Iris pigment epithelial cell (primary cell): ENCODE measurements around the gene CSH1.
"Not testable (repeated sequence)": the region's sequence is repeated elsewhere in the genome, so short reads cannot be mapped to it uniquely, and the experiment has no call there.

Source experiments
- DNase-seq: peaks from one replicate; pipeline ENCODE4 v3.0.0-alpha.2; 2011; ENCODE audit warnings: low read depth

CSH1 gene

DNA sequence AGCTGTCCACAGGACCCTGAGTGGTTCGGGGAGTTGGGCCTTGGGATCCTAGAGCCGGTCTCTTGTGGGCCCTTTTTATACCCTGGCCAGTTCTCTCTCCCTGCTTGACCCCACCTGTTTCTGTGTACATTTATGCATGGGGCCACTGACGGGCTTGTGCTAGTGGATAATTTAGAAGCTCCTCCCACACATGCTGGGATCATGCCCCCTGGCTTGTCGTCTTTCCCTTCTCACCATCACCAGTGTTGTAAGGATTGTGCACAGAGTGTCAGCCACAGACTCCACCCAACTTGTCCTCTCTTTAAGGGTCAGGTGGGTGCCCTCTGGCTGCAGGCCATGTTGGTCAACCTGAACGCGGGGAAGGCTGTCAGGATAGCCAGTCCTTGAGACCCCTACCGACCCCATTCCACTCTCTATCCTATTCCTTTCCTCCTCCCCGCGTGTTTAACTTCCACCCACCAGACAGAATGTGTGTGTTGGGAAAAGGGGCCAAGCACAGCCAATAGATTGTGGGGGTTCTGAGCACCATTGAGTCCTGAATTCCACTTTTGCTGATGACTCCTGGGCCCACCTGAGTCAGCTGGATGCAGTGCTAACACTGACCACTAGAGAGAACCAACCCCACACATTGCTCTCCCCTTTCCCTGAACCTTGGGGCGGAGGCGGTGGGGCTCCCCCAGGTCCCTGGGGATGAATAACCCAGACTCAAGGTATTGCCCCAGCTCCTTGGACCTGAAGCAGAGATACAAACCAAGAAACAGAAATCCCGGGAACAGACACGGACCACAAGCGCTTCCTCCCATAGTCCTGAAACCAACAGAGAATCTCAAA is at the start of gene CSH1:
CSH1 (minus strand) TSS at position 51 of the 831 bp plus-strand sequence. CDS start 63 bp downstream, outside the sequence.
- DNase-seq: not testable (repeated sequence)

DNA sequence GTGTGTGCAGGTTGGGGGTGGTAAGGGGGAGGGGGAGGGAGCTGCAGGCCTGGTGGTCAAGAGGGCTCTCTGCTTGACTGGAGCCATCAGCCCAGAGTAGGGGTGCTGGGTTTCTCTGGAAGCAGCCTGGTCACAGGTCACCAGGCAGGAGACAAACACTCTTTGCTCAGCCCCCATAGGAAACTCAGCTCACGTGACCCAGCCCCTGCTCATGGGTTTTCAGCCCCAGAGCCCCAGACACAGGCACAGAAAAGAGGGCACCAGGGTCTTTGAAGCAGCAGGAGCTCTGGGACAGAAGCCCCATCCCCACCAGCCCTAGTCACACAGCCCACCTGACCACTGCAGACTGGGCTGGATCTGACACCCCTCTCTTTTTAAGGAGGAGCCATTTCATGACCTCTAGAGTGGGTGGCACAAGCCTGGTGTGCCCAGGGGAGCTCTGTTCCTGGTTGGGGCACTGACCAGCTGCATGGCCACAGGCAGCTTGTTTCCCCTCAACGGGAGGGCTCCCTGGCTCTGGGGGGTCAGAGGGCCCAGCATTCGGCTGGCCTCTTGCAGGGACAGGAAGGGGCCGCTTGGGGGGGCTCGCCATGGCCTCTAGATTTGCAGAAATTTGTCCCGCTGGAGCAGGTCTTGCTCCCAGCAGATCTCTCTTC is 49.5 kb upstream of the CSH1 start:
- no peak for DNase-seq

DNA sequence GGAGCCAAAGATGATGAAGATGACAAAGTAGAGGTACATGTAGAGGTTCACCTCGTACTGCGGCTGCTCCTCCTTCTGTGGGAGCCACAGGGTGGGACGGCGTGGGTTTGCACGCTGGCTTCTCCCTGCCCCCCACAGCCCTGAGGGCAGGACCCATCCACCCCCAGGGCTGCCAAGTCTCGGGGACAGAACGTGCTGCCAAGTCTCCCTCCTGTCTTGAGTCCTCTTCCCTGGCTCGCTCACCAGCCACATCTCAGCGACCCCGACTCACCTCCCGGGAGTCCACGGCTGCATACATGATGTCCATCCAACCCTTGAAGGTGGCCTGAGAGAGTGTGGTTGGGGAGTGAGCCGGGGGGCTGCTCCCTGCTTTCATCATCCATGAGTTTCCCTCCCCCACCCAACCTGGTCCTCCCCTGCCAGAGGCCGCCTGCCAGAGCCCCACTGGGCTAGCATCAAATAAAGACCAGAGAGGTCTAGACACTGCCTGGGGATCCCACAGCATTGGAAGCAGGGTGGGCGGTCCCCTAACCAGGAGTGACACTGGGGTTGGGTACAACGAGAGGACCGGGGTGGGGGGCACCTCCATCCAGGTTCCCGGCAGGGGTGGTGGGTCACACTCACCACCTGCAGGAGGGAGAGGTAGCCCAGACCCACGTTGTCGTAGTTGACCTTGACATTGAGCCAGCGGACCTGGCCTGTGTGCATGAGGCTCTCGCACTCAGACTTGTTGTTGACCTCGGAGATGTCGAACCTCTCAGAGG is 48.5 kb upstream of the CSH1 start:
- DNase-seq: no peak

DNA sequence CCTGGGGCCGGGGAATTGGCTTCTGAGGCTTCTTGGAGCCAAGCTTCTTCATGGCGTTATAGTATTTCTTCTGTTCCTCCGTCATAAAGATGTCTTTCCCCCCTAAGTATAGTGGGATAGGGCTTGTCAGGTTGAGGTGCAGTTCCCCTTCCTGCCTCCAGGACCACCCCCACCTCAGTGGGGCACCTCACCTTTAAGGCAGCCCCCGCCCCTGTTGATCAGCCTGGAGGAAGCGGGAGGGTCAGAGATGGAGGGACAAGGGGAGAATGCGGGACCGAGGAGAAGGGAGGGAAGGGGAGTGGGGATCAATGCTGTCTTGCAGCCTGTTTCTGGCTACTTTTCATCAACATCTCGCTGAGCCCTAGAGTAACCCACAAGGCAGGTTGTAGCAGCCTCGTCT is 47.4 kb upstream of the CSH1 start:
- no peak for DNase-seq

DNA sequence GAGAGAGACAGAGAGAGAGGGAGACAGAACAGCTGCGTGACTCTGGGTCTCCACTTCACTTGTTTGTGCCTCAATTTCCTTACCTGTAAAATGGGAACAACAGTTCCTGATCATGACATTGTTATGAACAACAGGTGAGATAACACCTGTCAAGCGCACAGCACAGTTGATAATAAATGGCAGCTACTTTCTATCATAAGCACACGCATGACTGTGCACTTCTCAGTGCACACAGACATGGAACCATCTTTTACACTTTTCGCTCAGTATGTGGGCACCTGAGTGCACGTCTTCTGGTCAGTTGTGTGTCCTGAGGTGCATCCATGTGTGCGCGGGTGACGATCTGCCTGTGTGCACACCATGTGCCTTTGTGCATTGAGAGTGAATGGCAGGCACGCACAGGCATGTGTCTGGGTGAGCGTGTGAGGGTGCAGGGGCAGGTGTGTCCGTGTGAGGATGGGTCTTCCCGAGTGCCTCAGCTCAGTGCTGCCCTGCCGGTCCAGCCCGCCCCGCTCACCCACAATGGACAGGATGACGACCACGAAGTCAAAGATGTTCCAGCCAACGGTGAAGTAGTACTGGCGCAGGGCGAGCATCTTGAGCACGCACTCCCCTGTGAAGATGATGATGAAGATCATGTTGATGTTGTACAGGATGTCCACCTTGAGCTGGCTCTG is 46.1 kb upstream of the CSH1 start:
- no peak for DNase-seq

DNA sequence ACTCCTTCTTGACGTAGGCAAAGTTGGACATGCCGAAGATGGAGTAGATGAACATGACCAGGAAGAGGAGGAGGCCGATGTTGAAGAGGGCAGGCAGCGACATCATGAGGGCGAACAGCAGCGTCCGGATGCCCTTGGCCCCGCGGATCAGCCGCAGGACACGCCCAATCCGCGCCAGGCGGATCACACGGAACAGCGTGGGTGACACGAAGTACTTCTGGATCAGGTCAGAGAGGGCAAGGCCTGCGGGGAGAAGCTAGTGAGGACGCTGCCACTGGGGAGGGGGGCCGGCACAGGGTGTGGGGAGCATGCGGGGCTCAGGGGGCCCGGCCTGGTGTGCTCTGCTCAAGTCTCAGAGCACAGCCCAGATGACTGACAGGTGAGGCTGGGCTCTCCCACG is 45.4 kb upstream of the CSH1 start:
- no peak for DNase-seq

DNA sequence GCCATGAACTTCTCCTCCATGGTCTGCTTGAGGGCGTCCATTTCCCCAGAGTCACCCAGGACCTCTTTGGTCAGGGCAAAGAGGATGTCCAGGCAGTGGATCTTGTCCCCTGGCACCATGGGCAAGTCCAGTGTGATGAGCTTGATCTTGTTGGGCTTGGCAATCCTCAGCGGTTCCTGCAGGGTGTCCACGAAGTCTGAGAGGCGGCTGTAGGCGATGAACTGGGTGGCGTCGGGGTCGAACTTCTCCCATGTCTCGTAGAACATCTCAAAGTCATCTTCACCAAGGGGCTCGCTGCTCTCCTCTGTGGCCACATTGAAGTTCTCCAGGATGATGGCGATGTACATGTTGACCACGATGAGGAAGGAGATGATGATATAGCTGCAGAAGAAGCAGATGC is 44.8 kb upstream of the CSH1 start:
- DNase-seq: no peak

DNA sequence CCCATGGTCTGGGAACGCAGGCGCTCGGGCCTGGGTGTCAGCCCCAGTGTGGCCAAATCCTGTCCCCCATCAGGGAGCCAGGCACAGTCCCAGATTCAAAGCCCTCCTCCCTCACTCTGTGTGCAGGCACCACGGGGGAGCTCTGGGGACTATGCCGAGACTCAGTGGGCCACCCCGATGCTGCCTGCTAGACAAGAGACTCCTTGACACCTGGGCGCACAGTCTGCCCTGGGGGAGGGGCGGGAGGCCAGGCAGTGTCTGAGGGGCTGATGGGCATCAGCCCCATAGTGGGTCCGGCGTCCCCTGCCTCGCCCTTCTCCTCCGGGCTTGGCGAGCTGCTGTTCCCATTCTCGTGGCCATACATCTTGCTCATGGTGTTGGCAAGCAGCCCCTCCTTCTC is 44.2 kb upstream of the CSH1 start:
- no peak for DNase-seq

DNA sequence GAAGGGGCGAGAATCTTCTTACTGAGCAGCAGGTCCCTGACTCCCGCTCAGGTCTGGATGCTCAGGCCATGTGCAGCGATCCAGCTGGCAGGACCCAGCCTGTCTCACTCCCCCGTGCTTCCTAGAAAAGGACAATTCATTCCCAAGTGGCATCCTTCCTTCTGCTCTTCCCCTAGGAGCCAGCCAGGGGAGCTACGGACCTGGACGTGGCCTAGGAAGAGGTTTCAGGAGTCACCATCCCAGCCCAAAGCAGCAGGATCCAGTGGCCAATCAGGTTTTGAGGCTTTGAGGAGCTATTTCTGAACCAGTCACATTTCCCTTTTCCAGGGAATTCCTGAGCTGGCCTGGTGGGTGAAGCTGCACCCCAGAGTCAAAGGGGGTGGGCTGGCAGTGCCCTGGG is 43.5 kb upstream of the CSH1 start:
- no peak for DNase-seq

DNA sequence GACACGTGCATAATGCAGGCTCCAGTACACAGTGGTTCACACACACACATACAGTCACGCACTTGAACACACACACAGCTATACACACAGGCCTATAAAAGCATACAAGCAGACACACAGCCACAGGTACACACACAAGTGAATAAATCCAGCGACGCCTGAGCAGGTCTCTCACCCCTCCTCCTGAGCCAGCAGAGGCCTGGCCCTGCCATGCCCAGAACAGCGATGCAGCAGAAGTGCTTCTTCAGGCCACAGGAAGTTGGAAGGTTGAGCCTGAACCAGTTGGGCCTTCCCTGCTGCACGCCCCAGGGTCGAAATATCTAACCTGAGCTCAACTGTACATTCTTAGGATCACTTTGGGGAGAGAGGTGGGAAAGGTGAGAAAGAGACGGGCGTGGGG is 43.0 kb upstream of the CSH1 start:
- DNase-seq: no peak

DNA sequence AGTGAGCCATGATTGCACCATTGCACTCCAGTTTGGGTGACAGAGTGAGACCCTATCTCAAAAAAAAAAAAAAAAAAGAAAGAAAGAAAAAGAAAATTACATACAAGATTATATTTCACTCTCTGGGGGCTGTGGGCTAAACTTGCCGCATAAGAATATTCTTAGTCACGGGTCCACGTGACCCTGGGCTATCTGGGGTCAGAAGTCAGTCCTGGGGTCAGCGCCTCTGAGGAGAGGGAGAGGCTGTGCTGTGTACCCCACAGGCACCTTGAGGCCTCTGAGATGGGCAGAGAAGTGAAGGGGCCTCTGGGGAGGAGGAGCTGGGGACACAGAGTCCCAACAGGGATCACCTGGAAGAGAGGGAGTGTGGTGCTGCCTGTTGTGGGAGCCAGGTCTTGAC is 41.5 kb upstream of the CSH1 start:
- DNase-seq: no peak

DNA sequence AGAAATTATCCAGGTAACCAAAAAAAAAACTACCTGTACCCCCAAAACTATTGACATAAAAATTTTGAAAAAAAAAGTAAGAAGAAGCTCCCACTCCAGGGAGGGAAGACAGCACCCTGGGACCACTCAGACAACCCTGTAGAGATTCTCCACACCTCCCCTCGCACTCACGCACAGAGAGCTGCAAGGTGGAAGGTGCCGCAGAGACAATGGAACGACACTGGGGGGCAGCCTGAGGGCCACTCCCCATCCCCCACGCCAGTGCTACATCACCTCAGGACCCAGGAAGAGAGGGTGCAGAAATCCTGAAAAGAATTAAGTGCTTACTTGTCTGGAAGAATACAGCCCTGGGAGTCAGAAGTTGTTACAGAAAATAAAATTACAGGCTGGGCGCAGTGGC is 40.9 kb upstream of the CSH1 start:
- DNase-seq: no peak

DNA sequence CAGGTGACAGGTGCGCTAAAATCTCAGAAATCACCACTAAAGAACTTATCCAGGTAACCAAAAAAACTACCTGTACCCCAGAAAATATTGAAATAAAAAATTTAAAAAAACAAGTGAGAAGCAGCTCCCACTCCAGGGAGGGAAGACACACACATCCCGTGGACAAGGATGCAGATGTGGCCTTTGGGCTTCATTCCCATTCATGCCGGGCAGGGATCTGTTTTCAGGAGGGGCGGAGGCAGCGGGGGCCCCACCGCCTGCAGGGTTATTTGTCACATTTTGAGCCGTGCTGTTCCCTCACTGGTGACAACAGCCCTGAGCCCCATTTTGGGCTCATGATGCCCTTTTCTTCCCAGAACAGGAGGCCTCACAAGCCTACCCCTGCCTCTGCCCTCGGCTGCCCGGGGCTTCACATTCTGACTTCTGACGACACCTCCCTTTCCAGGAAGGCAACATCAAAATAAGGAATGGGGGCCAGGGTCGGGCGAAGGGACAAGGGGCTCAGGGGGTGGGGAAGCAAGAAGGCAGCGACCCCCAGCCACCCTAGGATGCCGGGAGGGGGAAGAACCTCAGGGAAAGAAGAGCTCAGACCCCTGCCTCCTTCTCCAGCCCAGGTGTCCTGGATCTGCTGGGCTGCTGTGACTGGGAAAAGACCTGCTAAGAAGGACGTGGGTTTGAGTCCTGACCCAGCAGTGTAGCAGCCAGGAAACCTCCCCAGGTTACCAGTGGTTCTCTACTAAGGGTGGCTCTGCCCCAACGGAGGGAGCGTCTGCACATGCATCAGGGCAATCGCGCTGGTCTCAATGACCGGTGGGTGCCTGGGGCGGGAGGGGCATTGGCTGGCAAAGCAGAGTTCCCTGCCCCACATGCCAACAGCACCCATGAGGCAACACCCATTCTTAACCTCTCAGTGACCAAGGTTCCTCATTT is 38.1 kb upstream of the CSH1 start:
- no peak for DNase-seq

DNA sequence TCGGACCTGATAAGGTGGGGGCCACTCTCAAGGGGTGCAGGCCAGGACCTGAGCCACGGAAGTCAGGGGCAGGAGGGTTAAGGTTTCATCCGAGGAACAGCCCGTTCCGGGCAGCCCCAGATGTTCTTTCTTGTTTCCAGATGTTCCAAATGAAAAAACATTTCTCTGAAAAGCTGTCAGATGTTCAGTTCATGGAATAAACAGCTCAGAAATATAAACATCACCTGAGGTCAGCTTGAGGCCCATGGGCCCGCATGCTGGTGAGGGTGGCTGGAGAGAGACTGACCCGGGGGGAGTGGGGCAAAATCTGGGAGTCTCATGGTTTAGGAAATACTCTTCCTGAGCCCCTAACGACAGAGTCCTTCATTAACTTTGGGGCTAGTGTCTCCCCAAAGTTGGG is 37.2 kb upstream of the CSH1 start:
- no peak for DNase-seq

DNA sequence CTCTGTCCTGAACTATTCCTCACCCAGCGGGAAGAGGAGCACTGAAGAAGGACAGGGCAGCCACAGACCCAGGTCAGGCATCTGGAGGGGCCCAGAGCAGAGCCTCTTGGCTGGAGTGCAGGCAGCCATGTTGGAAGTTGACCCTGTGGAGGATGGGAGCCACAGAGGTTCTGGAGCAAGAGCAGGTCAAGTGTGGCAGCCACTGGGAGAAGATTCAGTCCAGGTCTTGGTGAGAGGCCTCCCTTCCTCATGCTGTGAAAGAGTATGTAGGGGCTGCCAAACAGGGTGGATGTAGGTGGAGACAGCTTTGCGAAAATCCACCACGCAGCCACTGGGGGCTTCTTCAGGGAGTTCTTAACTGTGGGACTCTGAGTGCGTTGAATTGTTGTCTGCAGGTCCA is 36.3 kb upstream of the CSH1 start:
- DNase-seq: no peak

DNA sequence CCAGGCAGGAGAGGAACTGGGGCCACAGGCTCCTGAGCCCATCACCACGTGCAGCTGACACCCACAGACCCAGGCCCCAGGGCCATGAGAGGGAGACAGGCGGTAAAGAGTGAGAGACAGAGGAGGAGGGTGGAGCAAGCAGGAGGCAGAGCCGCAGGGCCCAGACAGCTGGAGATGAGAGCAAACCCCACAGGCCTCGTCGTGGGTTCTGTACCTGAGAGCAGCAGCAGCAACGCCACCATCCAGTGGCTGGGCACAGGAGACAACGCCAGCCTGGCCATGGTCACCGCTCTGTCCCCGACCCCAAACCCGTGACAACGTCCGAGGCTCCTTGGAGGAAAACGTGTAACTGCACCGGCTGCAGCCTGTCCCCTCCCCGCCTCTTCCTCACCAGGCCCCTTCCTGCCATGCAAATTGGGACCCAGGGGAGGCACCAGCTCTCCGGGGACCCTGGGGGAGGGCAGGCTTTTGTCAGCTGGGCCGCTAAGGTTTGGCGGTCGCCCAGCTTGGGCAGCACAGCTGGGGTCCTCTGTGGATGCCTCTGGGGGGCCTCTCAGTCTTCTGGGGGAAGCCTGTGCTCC is 35.7 kb upstream of the CSH1 start, which contains the start of gene CD79B:
CD79B (minus strand) TSS at position 351 of the 581 bp plus-strand sequence; CDS start at position 281, 70 bp downstream.
- no peak for DNase-seq

DNA sequence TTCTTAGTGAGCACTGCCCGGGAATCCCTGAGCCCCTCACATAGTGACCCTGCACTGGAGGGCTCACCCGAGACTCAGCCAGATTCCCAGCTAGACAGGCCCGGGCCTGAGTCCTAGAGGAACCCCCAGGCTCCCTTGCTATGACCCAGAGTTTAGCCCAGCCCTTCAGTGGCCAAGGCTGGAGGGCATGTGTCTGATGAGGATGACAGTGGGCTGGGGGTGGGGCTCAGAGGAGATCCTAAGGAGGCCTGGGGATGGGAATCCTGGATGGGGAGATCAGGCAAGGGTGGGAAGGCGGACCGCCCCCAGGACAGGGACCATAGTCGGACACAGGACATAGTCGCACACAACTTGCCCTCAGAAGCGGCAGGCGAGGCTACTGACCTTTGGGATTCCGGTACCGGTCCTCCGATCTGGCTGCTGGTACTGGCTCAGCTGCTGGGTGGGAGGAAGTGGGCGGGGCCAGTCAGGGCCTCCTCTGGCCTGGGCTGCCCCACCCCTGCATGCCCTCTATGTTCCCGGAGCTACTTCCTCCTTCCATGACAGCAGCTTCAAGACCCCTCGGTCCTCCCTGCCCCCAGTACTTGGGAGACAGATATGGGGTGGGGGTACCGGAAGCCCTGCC is 34.7 kb upstream of the CSH1 start:
- no peak for DNase-seq

DNA sequence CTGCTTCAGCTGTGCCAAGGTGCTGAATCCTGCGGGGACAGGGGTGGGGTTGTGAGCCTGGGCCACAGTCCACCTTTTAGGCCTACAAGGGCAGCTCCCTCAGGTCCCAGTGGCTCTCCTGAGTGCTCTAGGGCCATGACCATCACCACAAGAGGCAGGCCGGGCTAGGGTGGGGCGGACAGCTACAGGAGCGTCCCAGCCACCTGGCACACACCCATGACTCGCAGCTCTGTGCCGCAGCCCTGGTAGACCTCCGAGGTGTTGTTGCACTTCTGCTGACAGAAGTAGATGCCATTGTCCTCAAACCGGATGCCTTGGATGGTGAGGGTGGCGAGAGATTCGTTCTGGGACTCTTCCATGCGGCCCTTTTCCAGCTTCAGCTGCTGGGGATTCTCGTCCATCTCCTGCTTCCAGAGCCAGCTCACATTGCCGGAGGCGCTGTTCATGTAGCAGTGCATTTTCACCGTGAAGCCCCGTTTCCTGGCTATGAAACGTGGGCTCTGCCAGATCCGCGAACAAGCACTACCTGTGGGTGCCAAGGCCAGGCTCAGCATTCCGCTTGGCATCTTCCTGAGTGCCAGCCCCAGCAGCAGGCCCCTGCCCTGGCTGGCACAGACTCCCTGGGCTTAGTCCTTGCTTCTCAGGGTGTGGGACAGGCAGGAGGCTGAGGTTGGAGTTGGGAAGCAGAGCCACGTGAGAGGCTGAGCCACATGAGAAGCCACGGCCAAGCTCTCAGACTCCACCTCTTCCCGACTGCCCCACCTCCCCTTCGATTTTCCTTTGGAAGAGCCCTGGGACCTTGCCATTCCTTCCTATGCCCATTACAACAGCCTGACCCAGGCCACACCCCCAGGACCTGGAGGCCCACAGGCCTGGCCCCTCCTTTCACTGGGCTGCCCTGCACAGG is 33.7 kb upstream of the CSH1 start:
- no peak for DNase-seq
